Upper lobe of right lung (tissue), 1 donor: Measurements from ENCODE around the gene CLCF1. TPM values are rescaled to one million over a fixed set of nuclear protein-coding genes. Genes with fewer than 3 reads are reported as not detected.

Experiments used
- ATAC-seq: fragments of 200-7000 bp; cut with Tn5 transposase; one replicate; pipeline ENCODE4 v1.9.1; 2020; ENCODE audit warnings: mild to moderate bottlenecking, moderate library complexity
- DNase-seq: peaks from one replicate; pipeline ENCODE4 v3.0.0-alpha.2; 2020
- H3K27ac ChIP-seq: fragments of 200-600 bp; one replicate; pipeline ENCODE4 v1.8.0; 2022
- H3K27me3 ChIP-seq: fragments of 200-600 bp; one replicate; pipeline ENCODE4 v1.8.0; 2022; ENCODE audit warnings: mild to moderate bottlenecking
- H3K36me3 ChIP-seq: fragments of 200-600 bp; one replicate; pipeline ENCODE4 v1.8.0; 2022
- H3K4me1 ChIP-seq: fragments of 200-600 bp; one replicate; pipeline ENCODE4 v1.8.0; 2022
- H3K4me3 ChIP-seq: fragments of 200-600 bp; one replicate; pipeline ENCODE4 v1.8.0; 2022; ENCODE audit warnings: mild to moderate bottlenecking
- H3K9me3 ChIP-seq: fragments of 200-600 bp; one replicate; pipeline ENCODE4 v1.8.0; 2022
- CTCF ChIP-seq: fragments of 200-600 bp; IDR thresholded peaks from one replicate; pipeline ENCODE4 v1.8.0; 2022; ENCODE audit warnings: antibody characterized with exemption
- intact Hi-C: fragments of 100-400 bp; cut with DNase I; formaldehyde crosslinking; loops from one replicate; pipeline ENCODE4 v1.11.0; 2022
- total RNA-seq: library from RNA; stranded (reverse); fragmentation: NEBNext Ultra II Directional; extraction: Animal tissue kit (Norgen Biotek cat#: 25700); gene quantifications from one replicate; pipeline ENCODE4 v1.2.1, GENCODE V29; 2021
- donor health status: DM: no; HTN: yes; CAD: no; lungs with severe emphysema.

CLCF1 gene
- total RNA-seq, 1 donor from 2014 or later, result 4.0 TPM

DNA sequence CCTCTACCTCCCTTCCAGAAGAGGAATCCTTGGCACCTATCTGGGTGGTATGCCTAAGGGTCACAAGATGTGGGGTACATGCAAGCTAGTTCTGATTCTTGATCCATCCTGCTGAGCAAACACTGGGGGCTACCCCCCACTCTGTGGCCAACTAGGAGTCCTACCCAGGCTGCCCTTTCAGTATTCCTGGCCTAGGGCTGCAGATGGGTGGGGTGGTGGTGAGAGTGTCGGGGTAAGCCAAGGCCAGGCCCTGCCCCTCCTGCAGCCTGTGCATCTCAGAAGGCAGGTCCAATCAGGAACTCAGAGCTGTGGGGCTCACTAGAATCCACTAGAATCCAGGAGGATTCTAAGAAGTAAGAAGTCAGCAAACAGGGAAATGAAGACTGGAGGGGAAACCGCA is 59.2 kb downstream of the CLCF1 start:
- peaks cover 17% of the 10 kb centered on the region for H3K4me1 ChIP-seq
- H3K9me3 ChIP-seq, result no peaks in the 10 kb centered on the region
- H3K4me3 ChIP-seq, result no peak overlapping the region
- ATAC-seq (no peak), DNase-seq (no peak)
- H3K27ac ChIP-seq, result no peak overlapping the region
- intact Hi-C loops, result no loop called here
- TF ChIP-seq CTCF, result no peak
- H3K36me3 ChIP-seq, result peaks cover 12% of the 10 kb centered on the region
- no peaks in the 10 kb centered on the region for H3K27me3 ChIP-seq

Other genes starting within 250 kb of the CLCF1 start
- gene GRK2, start 107.1 kb downstream of the CLCF1 start, total RNA-seq, result 98.4 TPM
- gene ANKRD13D, start 84.3 kb downstream of the CLCF1 start, total RNA-seq, result 59.4 TPM
- 36.4 TPM for gene SSH3, start 70.1 kb downstream of the CLCF1 start, total RNA-seq
- 69.3 TPM for gene POLD4, start 20.1 kb downstream of the CLCF1 start, total RNA-seq
- 20.7 TPM for gene RAD9A, start 18.4 kb upstream of the CLCF1 start, total RNA-seq
- 134 TPM for gene PPP1CA, start 28.3 kb upstream of the CLCF1 start, total RNA-seq
- 26.8 TPM for gene TBC1D10C, start 30.5 kb upstream of the CLCF1 start, total RNA-seq
- 2.7 TPM for gene CARNS1, start 42.1 kb upstream of the CLCF1 start, total RNA-seq
- gene RPS6KB2, start 54.9 kb upstream of the CLCF1 start, total RNA-seq, result 40.0 TPM
- gene PTPRCAP, start 64.1 kb upstream of the CLCF1 start, total RNA-seq, result 17.7 TPM
- gene CORO1B, start 69.9 kb upstream of the CLCF1 start, total RNA-seq, result 132 TPM
- gene GPR152, start 79.1 kb upstream of the CLCF1 start, total RNA-seq, result not detected
- 3.2 TPM for gene CABP4, start 81.8 kb upstream of the CLCF1 start, total RNA-seq
- gene TMEM134, start 95.7 kb upstream of the CLCF1 start, total RNA-seq, result 46.9 TPM
- gene AIP, start 109.4 kb upstream of the CLCF1 start, total RNA-seq, result 87.0 TPM
- 38.2 TPM for gene PITPNM1, start 131.8 kb upstream of the CLCF1 start, total RNA-seq
- gene CDK2AP2, start 134.6 kb upstream of the CLCF1 start, total RNA-seq, result 84.2 TPM
- not detected for gene CABP2, start 149.8 kb upstream of the CLCF1 start, total RNA-seq
- 751 TPM for gene GSTP1, start 210.2 kb upstream of the CLCF1 start, total RNA-seq
- 141 TPM for gene NDUFV1, start 233.3 kb upstream of the CLCF1 start, total RNA-seq